NCI-H2196 treated with DMSO at 0.1 percent for 48 hours (cell line): ENCODE results near the gene NDUFAB1.
"Not testable (repeated sequence)": the region's sequence is repeated elsewhere in the genome, so short reads cannot be mapped to it uniquely, and the experiment has no call there.

Experiments used
- DNase-seq: peaks from one replicate; lab custom pipeline; 2025; ENCODE audit not compliant: unreplicated experiment; lab: John Stamatoyannopoulos, UW

The NDUFAB1 gene

DNA sequence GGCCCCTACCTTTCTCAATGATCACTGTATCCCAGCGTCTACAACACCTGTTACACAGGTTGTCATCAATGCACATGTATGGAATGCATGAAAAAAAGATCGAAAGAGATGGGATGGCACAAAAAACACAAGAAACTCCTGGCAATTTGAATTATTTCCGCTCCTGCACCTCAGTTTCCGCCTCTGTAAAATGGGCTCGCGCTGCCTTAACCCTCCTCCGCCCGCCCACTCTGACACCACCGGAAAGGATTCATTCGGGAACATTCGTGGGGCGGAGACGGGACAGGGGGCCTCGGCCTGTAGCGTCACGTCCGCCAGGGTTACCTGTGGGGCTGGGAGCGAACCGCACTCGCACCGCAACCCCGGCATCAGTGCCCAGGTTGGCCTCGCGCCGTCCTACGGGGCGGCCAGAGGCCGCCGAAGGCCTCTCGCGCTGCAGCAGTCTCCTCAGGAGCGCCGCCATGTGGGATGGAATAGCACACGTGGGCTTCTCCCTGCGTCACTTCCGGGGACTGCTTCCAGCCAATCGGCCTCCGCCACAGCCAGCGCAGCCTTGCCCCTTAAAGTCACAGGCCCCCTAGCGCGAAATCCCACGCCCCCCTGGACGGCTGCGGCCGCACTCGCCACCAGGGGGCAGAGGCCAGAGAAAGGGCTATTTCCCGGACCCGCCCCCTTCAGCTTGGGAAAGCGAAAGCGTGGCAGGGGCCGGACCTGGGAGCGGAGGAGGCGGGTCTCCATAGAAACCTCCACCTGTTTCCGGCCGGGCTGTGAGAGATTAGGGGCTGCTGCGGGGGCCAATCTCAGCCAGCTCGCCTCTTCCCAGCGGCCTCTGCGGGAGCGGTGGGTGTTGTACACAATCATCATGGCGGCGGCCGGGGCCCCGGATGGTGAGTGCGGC is 39.0 kb downstream of the NDUFAB1 start, which contains the start of the genes EARS2 and UBFD1:
Gene EARS2 (minus strand): TSS at position 470 of the 898 bp plus-strand sequence. CDS start 7 bp downstream, at position 463.
Gene UBFD1 (plus strand): TSS at position 847 of the 898 bp plus-strand sequence. CDS start 16 bp downstream, at position 863.
- peak; percentile 99 for DNase-seq

DNA sequence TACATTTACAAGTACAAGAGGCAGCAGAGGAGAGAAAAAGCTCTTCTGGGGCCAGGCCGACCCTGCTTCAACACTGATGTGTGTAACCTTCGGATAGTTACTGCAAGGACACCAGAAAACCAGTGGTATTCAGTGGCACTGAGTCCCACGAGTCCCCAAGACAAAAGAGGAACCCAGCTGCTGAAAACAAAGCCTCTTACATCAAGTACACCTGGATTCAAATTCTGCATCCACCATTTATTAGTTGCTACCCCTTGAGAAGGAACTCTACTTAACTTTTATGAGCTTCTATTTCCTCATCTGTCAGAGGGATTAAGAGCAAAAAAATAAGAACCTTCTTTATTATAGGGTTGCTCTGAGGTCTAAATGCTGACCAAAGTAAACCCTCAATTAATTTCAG is 41.6 kb downstream of the NDUFAB1 start:
- no peak for DNase-seq

- DNase-seq, result no peak
Measured at GRCh38 chr16:23552161-23552560, 44.0 kb downstream of the NDUFAB1 start.

DNA sequence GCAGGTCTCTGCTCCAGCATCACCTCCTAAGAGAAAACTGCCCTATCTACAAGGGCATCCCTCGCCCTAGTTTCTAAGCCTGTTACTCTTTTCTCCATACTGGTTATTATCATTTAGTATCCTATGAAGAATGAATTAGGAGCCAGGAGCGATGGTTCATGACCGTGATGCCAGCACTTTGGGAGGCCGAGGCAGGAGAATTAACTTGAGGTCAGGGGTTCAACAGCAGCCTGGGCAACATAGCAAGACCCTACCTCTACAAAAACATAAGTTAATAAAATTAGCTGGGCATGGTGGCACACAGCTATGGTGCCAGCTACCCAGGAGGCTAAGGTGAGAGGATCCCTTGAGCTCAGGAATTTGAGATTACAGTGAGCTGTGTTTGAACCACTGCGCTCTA is 46.2 kb downstream of the NDUFAB1 start:
- DNase-seq, result no peak

GRCh38 chr16:23544436-23544835 is 51.7 kb downstream of the NDUFAB1 start:
- DNase-seq, result no peak

DNA sequence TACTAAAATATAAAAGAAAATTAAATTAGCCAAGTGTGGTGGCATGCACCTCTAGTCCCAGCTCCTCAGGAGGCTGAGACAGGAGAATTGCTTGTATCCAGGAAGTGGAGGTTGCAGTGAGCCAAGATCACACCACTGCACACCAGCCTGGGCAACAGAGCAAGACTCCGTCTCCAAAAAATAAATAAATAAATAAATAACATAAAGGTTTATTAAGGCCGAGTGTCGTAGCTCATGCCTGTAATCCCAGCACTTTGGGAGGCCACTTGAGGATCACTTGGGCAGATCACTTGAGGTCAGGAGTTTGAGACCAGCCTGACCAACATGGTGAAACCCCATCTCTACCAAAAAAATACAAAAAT is 55.3 kb downstream of the NDUFAB1 start:
- DNase-seq, result not testable (repeated sequence)

GRCh38 chr16:23539984-23540816 is 55.9 kb downstream of the NDUFAB1 start:
- peak; percentile 30 for DNase-seq

DNA sequence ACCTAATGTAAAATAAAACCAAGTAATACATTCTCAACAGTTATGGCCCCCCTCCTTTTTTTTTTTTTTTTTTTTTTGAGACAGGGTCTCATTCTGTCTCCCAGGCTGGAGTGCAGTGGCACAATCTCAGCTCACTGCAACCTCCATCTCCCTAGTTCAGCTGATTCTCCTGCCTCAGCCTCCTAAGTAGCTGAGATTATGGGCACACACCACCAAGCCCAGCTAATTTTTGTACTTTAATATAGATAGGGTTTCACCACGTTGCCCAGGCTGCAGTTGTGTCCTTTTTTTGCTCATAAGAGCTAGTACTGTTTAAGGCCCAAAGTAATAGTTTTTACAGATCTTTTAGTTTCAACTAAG is 57.2 kb downstream of the NDUFAB1 start:
- DNase-seq, result no peak

DNA sequence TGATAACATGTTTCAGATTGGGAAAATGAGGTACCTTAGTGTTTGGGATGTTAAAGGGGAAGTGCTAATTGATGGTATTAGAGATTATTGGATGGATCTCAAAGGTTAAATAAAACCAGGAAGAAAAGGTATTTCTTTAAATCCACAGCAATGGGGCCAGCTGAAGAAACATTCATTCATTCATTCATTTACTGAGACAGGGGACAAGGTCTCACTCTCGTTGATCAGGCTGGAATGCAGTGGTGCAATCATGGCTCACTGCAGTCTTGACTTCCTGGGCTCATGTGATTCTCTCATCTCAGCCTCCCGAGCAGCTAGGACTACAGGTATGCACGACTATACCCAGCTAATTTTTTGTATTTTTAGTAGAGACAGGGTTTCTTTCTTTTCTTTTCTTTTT is 58.7 kb downstream of the NDUFAB1 start:
- no peak for DNase-seq

DNA sequence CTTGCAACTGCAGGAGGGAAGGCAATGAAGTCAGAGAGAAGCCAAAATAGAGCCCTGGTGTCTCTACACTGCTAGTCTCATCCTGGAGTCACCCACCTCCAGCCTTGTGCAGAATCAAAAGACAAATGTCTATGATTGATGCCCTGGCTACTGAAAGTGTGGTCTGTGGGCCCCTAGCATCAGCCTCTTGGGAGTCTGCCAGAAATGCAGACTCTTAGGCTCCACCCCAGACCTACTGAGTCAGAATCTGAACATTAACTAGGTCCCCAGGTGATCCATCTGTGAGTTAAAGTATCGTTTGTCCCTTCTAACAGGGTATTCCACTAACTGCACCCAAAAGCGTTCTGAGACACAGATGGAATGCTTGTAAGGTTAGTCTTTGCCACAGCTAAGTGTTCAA is 60.2 kb downstream of the NDUFAB1 start:
- no peak for DNase-seq

DNA sequence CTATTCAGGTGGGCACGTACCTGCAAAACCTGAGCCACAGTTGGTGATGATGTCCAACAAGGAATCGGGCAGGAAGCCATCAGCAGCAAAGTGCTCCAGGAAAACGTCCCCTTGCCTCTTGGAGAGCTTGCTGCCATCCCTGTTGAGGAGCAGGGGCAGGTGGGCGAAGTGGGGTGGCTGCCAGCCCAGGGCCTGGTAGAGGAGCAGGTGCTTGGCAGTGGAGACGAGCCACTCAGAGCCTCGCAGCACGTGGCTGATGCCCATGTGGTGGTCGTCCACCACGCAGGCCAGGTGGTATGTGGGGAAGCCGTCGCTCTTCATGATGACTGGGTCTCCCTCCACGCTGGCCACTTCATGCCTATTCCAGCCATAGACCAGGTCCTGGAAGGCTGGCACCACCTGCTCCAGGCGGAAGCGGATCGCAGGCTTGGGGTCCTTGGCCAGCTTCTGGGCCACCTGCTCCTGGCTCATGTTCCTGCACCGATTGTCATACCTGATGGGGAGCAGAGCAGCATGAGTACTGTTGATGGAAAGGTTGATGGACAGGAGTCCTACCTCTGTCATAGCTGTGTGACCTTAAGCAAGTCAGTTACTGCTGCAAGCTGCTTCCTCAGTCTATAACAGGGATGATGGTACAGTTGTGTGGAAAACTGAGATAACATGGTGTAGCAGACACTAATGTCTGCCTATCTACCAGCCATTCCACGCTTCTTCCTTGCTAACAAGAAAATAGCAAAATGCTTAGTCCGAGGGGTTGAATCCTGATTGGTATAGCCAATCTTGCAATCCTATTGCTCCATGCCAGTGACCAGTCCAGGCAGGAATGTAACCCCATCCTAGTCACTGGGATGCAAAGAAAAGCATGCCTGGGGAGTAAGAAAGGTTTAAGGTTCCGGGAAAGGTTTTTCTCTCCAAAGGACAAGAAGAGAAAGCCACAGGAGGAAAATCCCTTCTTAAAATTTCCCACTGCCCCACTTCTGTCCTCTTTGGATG is 61.0 kb downstream of the NDUFAB1 start:
- no peak for DNase-seq

DNA sequence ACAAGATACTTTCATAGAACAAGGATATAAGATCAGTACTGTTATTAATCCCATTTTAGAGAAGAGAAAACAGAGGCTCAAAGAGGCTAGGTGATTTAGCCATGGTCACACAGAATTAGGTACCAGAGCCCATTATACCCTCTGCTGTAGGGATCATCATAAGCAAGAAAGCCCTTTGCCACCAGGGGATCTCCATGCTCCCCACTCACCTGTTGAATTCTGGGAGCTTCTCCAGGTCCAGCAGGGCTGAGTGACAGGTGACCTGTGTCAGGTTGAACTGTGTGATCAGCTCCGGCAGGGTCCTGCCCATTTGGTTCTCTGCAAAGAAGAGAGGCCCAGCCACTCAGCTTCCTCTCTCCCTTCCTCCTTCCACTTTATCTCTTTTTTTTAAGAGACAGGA is 63.7 kb downstream of the NDUFAB1 start:
- DNase-seq, result no peak
